Measurements from ENCODE around the gene TFB2M. TPM values are rescaled to one million over a fixed set of nuclear protein-coding genes. Genes with fewer than 3 reads are reported as not detected.

TFB2M gene
- total RNA-seq, 1 donor from 2014 or later = 10.5 TPM

DNA sequence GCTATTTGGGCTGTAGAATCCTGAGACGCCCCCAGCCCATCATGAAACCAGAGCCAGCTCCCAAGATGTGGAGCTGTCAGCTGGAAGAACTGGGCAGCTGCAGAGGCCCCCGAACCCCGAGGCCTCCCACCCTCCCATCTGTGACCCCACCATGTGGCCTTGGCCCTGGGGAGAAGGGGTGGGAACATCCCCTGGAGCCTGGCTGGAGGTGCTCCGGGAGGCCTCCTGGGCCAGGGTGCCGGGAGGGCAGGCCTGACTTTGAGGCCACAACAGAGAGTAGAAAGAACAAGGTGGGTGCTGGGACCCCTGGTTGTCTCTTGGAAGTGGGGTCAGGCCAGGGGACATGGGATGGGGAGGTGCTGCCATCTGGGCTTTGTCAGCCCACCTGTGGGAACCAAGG, 53.0 kb downstream of the TFB2M start:
- no peak for DNase-seq (ENCODE audit: low spot score)

GRCh38 chr1:246512635-246513034, 53.4 kb downstream of the TFB2M start:
- no peak for DNase-seq (ENCODE audit: low spot score)

GRCh38 chr1:246512230-246512629, 53.8 kb downstream of the TFB2M start:
- DNase-seq (ENCODE audit: low spot score) = no peak

- DNase-seq (ENCODE audit: low spot score) = no peak
Observed at GRCh38 chr1:246511203-246511602, 54.9 kb downstream of the TFB2M start.

GRCh38 chr1:246510147-246511030, 55.7 kb downstream of the TFB2M start:
- DNase-seq (ENCODE audit: low spot score) = no peak

- DNase-seq (ENCODE audit: low spot score) = no peak
Observed at GRCh38 chr1:246508897-246509688, 57.0 kb downstream of the TFB2M start.

- peak; percentile 73 for DNase-seq (ENCODE audit: low spot score)
Observed at GRCh38 chr1:246506674-246507481, 59.2 kb downstream of the TFB2M start, which contains the start of gene SMYD3. SMYD3 (minus strand) TSS chr1:246507279.

DNA sequence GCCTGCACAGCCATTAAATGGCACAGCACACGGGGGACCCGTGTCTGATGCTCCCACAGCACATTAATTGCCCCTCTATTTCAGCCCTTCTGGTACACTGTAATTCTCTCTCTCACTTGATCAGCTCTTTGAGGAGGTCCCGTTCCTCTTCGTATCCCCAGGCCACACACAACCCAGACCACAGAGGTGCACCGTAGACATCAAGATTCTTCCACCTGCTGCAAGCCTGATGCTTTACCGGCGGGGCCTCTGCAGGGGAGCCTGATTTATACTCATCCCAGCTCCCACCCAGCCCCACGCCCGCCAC, 59.7 kb downstream of the TFB2M start:
- no peak for DNase-seq (ENCODE audit: low spot score)

DNA sequence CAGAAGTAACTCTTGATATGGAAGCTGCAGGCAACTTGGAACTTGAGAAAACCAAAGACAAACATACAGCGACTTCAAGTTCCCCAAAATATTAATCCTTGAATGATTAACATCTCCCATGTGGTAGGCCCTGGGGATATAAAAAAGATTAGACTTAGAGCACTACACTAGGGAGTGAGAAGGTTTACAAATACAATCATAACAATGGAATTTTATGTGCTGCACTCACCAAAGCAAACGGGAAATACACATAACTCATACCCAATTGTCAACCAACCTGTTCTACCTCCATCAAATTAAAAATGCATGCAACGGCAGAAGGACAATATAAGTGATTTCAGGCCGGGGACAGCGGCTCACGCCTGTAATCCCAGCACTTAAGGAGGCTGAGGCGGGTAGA, 62.7 kb downstream of the TFB2M start:
- no peak for DNase-seq (ENCODE audit: low spot score)

- no peak for DNase-seq (ENCODE audit: low spot score)
Observed at GRCh38 chr1:246497331-246497915, 68.6 kb downstream of the TFB2M start.

GRCh38 chr1:246492611-246493245, 73.3 kb downstream of the TFB2M start:
- DNase-seq (ENCODE audit: low spot score) = peak; percentile 46

- no peak for DNase-seq (ENCODE audit: low spot score)
Observed at GRCh38 chr1:246491551-246492053, 74.5 kb downstream of the TFB2M start.

Other genes with a start within 250 kb of the TFB2M start
- 18.8 TPM for gene SMYD3, start 59.0 kb downstream of the TFB2M start, total RNA-seq
- gene CNST, start 195 bp upstream of the TFB2M start, total RNA-seq = 29.6 TPM
- 38.1 TPM for gene SCCPDH, start 158.1 kb upstream of the TFB2M start, total RNA-seq